H1 (cell line): ENCODE data around the gene B3GALT4. TPM values are rescaled to one million over a fixed set of nuclear protein-coding genes. Genes with fewer than 3 reads are reported as not detected.
A peak's percentile ranks its signal among the peaks of the same experiment; 100 is the strongest.

Experiments
- ASH2L ChIP-seq: fragments of 200-600, 300-600 bp; sonication (generic); IDR thresholded peaks from one replicate; pipeline ENCODE4 v1.7.1; 2017; ENCODE audit warnings: low read length
- CHD7 ChIP-seq: fragments of 300-600 bp; sonication (generic); IDR thresholded peaks from 2 replicates; pipeline ENCODE4 v1.7.1; 2012; ENCODE audit warnings: low read length, moderate library complexity, mild to moderate bottlenecking, inconsistent platforms; ENCODE audit not compliant: insufficient replicate concordance
- CREB1 ChIP-seq: IDR thresholded peaks from 2 replicates; pipeline ENCODE4 v1.6.1; 2012; ENCODE audit warnings: inconsistent platforms
- EGR1 ChIP-seq: IDR thresholded peaks from 2 replicates; pipeline ENCODE4 v1.6.1; 2011; ENCODE audit warnings: low read depth, low read length, borderline replicate concordance
- JUN ChIP-seq: IDR thresholded peaks from 2 replicates; pipeline ENCODE4 v1.6.1; 2011; ENCODE audit warnings: low read depth, mild to moderate bottlenecking, improper control_type of control experiment, low read length
- POLR2AphosphoS5 ChIP-seq: IDR thresholded peaks from 2 replicates; pipeline ENCODE4 v1.6.1; 2011; ENCODE audit warnings: low read depth, low read length
- RAD21 ChIP-seq, 2 experiments: IDR thresholded peaks in 1 of 2; conservative IDR thresholded peaks in 1 of 2; 2 replicates each; pipeline ENCODE4 v1.6.1; 2011; ENCODE audit warnings: low read depth in 2 of 2, low read length in 2 of 2, improper control_type of control experiment in 1 of 2, inconsistent platforms in 1 of 2, mild to moderate bottlenecking in 1 of 2, moderate library complexity in 1 of 2
- TAF7 ChIP-seq: optimal IDR thresholded peaks from 2 replicates; pipeline ENCODE3; 2011; ENCODE audit warnings: low read depth, mild to moderate bottlenecking, inconsistent platforms, low read length, moderate library complexity, borderline replicate concordance
- polyA plus RNA-seq, 7 experiments: library from polyadenylated mRNA; depleted of rRNA in 3 of 7; stranded (reverse) in 5 of 7; unstranded in 2 of 7; fragments of >200 nt in 5 of 7; fragments of 200-250 nt in 2 of 7; gene quantifications; 1 replicate in 5 of 7; 2 replicates in 1 of 7; 4 replicates in 1 of 7; pipeline versions ENCODE4 v1.2.1 to v1.2.3, GENCODE V29; 2011 to 2013; ENCODE audit warnings: missing spikeins in 2 of 7, mixed read lengths in 2 of 7
- total RNA-seq: library from RNA; stranded (reverse); fragmentation: NEBNext Ultra II Directional; extraction: Animal tissue kit (Norgen Biotek cat#: 25700); gene quantifications from 2 replicates; pipeline ENCODE4 v1.2.1, GENCODE V29; 2021
- TF ChIP-seq, protein P1 (sequence below): IDR thresholded peaks from 2 replicates; pipeline ENCODE4 v1.6.1; 2011; ENCODE audit warnings: low read depth, mild to moderate bottlenecking, low read length; ENCODE audit not compliant: insufficient read depth
- TF ChIP-seq, protein P2 (sequence below): IDR thresholded peaks from 2 replicates; pipeline ENCODE4 v1.6.1; 2012; ENCODE audit warnings: inconsistent platforms

B3GALT4 gene
- total and polyA plus RNA-seq, 2 of the 8 experiments (the other 6 are each of a cell fraction or from before 2014, with no cell fraction given) = 2.2 to 3.0 TPM

DNA sequence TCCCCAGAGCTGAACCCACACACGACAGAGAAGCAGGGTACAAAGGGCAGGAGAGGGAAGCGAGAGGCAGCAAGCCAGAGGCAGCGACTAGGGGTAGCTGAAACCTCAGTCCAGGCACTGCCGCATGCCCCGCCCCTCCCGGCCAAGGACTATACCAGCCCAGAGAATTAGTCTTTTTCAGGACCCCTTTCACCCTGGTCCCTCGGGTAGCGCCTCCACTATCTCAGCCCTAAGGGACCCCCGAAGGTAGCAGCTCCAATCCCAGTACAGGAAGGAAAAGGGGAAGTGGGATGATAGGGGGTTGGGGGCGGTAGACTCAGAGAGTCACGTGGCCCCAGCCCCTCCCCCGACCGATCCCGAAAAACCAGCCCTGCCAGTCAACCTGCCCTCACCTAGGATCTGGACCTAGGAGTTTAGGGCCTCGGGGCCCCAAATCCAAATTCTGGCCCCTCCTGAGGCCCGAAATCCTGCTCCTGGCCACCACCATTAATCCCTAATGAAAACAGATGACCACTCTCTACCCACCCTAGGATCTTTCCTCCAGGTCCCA lies 20.6 kb downstream of the B3GALT4 start (continued):
- TF ChIP-seq CHD7 (no peak), CREB1 (0 out of 2 replicates have a peak, but pooled peaks have one; percentile 26), JUN (no peak), POLR2AphosphoS5 (no peak), RAD21 (IDR thresholded peaks at IDR 0.05 in 1 of 2, conservative IDR thresholded peaks at IDR 0.05 in 1 of 2; ENCODE audit: low read depth in 2 of 2, low read length in 2 of 2) (no peak), EGR1 (peak; percentile 26; the same call in 1 of the 2 replicates), ASH2L (peak; percentile 28), TAF7 (no peak)
- TF ChIP-seq, protein P1, sequence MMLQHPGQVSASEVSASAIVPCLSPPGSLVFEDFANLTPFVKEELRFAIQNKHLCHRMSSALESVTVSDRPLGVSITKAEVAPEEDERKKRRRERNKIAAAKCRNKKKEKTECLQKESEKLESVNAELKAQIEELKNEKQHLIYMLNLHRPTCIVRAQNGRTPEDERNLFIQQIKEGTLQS = peak; percentile 70
- TF ChIP-seq, protein P2, sequence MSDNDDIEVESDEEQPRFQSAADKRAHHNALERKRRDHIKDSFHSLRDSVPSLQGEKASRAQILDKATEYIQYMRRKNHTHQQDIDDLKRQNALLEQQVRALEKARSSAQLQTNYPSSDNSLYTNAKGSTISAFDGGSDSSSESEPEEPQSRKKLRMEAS = peak; percentile 61; the same call in 1 of the 2 replicates
